GM21447 (cell line): ENCODE measurements around the gene TJAP1.
"Not testable (repeated sequence)": the region's sequence is repeated elsewhere in the genome, so short reads cannot be mapped to it uniquely, and the experiment has no call there.

Experiments
- ATAC-seq: cut with Tn5 transposase; IDR thresholded peaks from one replicate; pipeline ENCODE4 v1.9.1; 2021; ENCODE audit not compliant: unreplicated experiment

The TJAP1 gene

GRCh38 chr6:43452896-43453295 is 24.5 kb upstream of the TJAP1 start:
- no peak for ATAC-seq

GRCh38 chr6:43453831-43454230 is 23.5 kb upstream of the TJAP1 start:
- ATAC-seq, result no peak

DNA sequence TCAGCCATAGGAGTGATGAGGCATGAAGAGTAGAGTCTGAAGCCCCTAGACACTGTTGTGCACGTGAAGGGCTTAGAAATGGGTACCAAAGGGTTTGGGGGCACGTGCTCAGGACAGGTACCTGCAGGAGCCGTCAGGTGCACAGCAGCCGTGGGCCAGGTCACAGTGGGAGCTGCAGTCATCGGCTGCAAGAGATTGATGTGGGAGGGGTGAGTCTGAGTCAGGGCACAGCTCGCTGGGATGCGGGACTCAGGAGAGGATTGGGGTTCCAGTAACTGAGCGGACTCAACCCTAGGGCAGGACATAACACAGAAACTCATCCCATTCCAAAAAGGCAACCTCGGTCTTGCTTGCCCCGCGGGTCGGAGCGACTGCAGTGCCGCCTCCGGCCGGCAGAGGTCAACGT is 23.1 kb upstream of the TJAP1 start:
- no peak for ATAC-seq

DNA sequence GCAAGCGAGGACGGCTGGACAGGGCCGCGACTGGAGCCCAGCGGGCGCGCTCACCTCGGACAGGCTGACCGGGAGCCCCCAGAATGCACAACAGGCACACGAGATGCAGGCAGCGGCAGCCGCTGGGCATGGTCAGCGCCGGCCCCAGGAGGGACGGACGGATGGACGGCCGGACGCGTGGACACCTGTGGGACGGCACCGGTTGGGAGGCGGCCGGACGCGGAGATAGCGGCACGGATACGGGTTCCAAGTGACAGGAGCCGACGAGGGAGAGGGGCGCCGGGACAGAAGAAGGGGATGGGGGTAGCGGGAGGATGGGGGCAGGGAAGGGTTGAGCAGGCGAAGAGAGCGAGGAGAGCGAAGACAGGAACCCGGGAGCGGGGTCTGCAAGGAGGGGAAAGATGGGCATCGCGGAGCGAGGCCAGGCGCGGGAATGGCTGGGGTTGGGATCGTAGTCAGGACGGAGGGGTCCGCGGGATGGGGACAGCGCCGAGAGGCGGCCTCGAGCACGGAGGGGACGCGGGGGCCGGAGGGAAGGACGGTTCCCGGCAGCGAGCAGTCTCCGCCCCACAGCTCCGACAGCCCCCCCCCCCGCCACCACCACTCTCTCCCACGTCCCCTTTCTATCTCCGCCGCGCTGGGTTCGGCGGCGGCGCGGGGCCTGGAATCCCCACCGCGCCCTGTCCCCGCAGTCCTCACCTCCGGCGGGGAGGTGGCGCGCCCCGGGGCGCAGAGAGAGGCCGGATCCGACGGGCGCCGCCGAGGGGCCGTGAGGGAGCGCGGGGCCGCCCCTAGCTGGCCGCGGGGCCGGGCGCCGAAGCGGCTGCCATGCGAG is 22.5 kb upstream of the TJAP1 start:
- no peak for ATAC-seq

- ATAC-seq, result no peak
Measured at GRCh38 chr6:43455531-43456428, 21.6 kb upstream of the TJAP1 start, which contains the start of gene DLK2. TSS of gene DLK2 (minus strand) at chr6:43455548. CDS start at chr6:43454825, 723 bp downstream.

- no peak for ATAC-seq
Measured at GRCh38 chr6:43457643-43458042, 19.7 kb upstream of the TJAP1 start.

- ATAC-seq, result not testable (repeated sequence)
Measured at GRCh38 chr6:43458154-43458553, 19.2 kb upstream of the TJAP1 start.

DNA sequence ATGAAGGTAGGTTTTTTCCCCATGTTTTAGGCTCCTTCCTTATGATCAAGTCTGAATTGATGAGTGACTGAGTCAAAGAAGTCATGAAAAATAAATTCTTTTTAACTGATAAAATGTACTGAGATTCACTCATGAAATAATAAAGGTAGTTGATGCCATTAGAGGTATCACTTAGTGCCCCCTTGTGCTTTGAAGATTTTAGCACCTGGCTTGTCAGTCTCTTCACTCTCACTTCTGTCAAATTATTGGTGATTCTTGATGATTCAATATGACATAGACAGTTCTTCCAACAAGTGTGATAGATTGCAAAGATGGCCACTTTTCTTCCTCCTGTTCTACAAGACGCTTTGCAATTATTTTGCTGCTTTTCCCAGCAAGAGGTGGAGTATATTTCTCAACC is 17.8 kb upstream of the TJAP1 start:
- no peak for ATAC-seq

- ATAC-seq, result no peak
Measured at GRCh38 chr6:43460032-43460431, 17.3 kb upstream of the TJAP1 start.

- ATAC-seq, result no peak
Measured at GRCh38 chr6:43461936-43462335, 15.4 kb upstream of the TJAP1 start.

GRCh38 chr6:43464337-43464736 is 13.0 kb upstream of the TJAP1 start:
- ATAC-seq, result no peak

DNA sequence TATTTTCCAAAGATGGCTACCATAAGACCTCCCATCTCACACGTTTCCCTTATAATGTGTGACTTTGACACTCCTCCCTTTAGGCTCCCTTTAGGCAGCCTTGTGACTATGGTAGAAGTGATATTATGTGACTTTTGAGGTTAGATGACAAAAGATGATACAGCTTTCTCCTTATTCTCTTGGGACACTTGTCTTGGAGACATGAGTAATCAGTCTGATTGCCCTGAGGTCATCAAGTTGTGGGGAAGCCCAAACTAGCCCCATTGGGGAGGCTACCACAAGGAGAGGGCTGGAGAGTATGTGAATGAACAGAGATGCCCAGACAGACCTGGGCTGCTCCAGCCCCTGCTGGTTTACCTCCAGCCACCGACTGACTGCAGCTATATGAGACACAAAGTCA is 11.4 kb upstream of the TJAP1 start:
- ATAC-seq, result no peak

- not testable (repeated sequence) for ATAC-seq
Measured at GRCh38 chr6:43467265-43467664, 10.1 kb upstream of the TJAP1 start.

GRCh38 chr6:43467752-43468151 is 9.6 kb upstream of the TJAP1 start:
- no peak for ATAC-seq

GRCh38 chr6:43468240-43468639 is 9.1 kb upstream of the TJAP1 start:
- no peak for ATAC-seq

DNA sequence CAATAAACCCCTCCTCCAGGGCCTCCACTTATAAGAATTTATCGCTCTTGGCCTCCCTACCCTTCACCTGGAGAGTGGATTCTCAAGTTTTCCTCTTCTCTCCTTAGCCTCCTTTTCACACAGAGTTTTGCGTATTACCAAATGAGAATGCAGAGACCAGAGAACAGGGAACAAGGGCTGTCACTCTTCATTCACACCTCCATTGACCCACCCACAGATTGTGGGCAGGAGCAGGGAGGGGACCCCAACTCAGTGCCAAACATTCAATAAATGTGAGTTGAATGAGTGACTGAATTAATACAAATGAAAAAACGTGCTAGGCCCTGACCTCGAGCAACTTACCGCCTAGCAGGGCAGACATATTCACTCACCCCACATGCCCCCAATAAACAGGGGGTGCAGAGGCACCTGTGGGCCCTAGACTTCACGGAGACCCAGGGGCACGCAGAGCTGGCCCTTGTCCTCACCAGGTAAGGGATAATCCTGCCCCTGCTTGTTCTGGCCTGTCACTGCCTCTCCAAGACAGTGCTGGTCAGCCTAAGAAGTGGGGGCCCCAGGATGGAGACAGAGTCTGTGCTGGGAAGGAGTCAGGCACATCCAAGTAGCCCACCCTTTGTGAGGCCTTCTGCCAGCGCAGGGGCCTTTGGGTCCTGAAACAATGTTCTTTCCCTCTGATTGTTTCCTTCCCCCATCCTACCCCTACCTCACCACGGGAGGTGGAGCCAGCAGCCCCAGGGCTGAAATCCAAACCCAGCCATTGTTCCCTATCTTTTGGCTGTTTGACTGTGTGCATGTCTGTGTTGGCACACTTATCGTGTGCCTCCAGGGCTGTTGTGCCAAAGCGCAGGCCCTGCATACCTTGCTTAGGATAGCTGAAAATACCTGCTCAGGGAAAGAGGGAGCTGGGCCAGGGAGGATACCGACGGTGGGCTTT is 8.4 kb upstream of the TJAP1 start:
- no peak for ATAC-seq

DNA sequence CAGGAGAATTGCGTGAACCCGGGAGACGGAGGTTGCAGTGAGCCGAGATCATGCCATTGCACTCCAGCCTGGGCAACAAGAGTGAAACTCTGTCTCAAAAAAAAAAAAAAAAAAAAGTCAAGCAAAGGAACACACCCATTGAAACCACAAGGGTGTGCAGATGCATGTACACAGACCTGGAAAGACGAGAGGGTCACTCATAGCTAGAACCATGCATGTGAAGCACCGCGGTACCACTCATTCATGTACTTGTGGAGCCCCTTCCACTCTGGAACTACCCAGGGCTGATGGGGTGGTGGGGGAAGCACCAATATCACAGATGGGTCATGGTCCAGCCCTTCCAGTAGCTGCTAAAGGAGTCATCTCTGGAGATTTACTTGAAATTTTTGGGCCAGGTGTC is 7.4 kb upstream of the TJAP1 start:
- ATAC-seq, result no peak

DNA sequence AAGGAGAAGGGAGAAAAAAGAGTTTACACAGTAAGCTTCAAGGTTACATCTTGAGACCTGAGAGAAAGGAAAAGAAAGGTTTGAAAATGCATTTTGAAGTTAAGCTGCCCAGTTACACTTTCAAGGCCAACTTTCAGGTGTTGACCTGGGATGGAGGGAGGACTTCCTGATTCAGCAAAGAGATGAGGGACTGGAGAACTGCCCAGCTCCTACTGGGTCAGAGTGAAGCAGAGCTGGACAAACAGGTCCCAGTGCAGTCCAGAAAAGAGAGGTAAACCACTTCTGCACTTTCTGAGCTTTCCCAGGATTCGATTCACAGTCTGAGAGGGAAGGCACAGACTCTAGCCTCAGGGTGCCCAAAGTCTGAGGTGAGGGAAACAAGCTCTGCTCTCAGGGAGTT is 6.0 kb upstream of the TJAP1 start:
- no peak for ATAC-seq

DNA sequence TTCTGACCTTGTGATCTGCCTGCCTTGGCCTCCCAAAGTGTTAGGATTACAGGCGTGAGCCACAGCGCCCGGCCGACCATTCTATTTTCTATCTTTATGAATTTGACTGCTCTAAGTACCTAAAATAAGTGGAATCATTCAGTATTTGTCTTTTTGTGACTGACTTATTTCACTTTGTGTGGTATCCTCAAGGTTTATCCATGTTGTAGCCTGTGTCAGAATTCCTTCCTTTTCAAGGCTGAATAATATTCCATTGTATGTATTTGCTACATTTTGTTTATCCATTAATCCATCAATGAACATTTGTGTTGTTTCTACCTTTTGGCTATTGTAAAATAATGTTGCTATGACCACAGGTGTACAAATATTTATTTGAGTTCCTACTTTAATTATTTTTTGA is 4.9 kb upstream of the TJAP1 start:
- ATAC-seq, result no peak

GRCh38 chr6:43475516-43475915 is 1.9 kb upstream of the TJAP1 start:
- ATAC-seq, result no peak

- no peak for ATAC-seq
Measured at GRCh38 chr6:43476746-43477145, 624 bp upstream of the TJAP1 start.
